ENCODE data around the gene CFAP206. TPM values are rescaled to one million over a fixed set of nuclear protein-coding genes. Genes with fewer than 3 reads are reported as not detected.

The CFAP206 gene
- total RNA-seq, 1 experiment from 2014 or later, result 0.54 TPM

- Histone ChIP-seq H3K4me3 (replicated peaks in 1 of 2; ENCODE audit: low read depth in 1 of 2, low read length in 2 of 2) (no peak overlapping the region), H4K20me1 (ENCODE audit: insufficient read depth) (no peaks in the 10 kb centered on the region), H3K4me2 (ENCODE audit: low read length) (no peak overlapping the region), H3K36me3 (ENCODE audit: control insufficient read depth in 1 of 2, insufficient read depth in 2 of 2, low read length in 2 of 2) (no peaks in the 10 kb centered on the region), H3K4me1 (ENCODE audit: control insufficient read depth in 1 of 2, insufficient read depth in 2 of 2, low read length in 2 of 2) (no peaks in the 10 kb centered on the region), H3K79me2 (ENCODE audit: insufficient read depth, low read length) (no peaks in the 10 kb centered on the region), H3K27ac (ENCODE audit: low read depth, low read length) (no peak overlapping the region), H3K9me2 (ENCODE audit: insufficient read depth) (no peaks in the 10 kb centered on the region), H3K9me3 (ENCODE audit: control insufficient read depth in 1 of 2, insufficient read depth in 1 of 2, low read depth in 1 of 2, low read length in 2 of 2) (no peaks in the 10 kb centered on the region), H2AFZ (ENCODE audit: low read depth, low read length, poor library complexity, severe bottlenecking) (no peak overlapping the region), H3K27me3 (ENCODE audit: insufficient read depth, low read length) (no peaks in the 10 kb centered on the region), H3K9ac (ENCODE audit: low read length) (no peak overlapping the region)
- TF ChIP-seq SRF (IDR thresholded peaks at IDR 0.05; ENCODE audit: low read depth) (no peak), CEBPB (IDR thresholded peaks at IDR 0.05; ENCODE audit: low read depth) (no peak), FOSL1 (IDR thresholded peaks at IDR 0.05; ENCODE audit: low read depth) (no peak), RAD21 (IDR thresholded peaks at IDR 0.05; ENCODE audit: low read depth) (no peak), YY1 (IDR thresholded peaks at IDR 0.05; ENCODE audit: extremely low read depth, insufficient replicate concordance, low read depth, low read length) (no peak), ELF1 (IDR thresholded peaks at IDR 0.05; ENCODE audit: borderline replicate concordance, low read depth) (no peak)
- DNase-seq (ENCODE audit: low read depth, low spot score) (no peak), ATAC-seq (no peak)
- ChIA-PET POLR2A (no interaction called here), RAD21 (ENCODE audit: low non-redundant PET in 1 of 2, low total read pairs in 2 of 2, uncharacterized antibody in 2 of 2, unreplicated experiment in 2 of 2) (no interaction called here), CTCF (interaction anchor here (2.3 kb wide), 1 partner anchor 9 kb away, joined by 6 read pairs; no protein-coding TSS in a partner anchor)
- no TSS peak for BruUV-seq (replicated peaks)
- intact Hi-C loops (cut with micrococcal nuclease), result no loop called here
These were observed 23.7 kb upstream of the CFAP206 start for GRCh38 chr6:87384038-87384437.

GRCh38 chr6:87384449-87384848 lies 23.3 kb upstream of the CFAP206 start:
- no peak for DNase-seq (ENCODE audit: low read depth, low spot score)
- no peak for ATAC-seq
- no peak overlapping the region for H3K4me2 ChIP-seq (ENCODE audit: low read length)
- H3K27ac ChIP-seq (ENCODE audit: low read depth, low read length), result no peak overlapping the region
- no peak overlapping the region for H3K9ac ChIP-seq (ENCODE audit: low read length)
- ChIA-PET CTCF (interaction anchor here (2.3 kb wide), 1 partner anchor 9 kb away, joined by 6 read pairs; no protein-coding TSS in a partner anchor), POLR2A (no interaction called here), RAD21 (ENCODE audit: low non-redundant PET in 1 of 2, low total read pairs in 2 of 2, uncharacterized antibody in 2 of 2, unreplicated experiment in 2 of 2) (no interaction called here)
- no peaks in the 10 kb centered on the region for H3K36me3 ChIP-seq (ENCODE audit: control insufficient read depth in 1 of 2, insufficient read depth in 2 of 2, low read length in 2 of 2)
- intact Hi-C loops (cut with micrococcal nuclease), result no loop called here
- H2AFZ ChIP-seq (ENCODE audit: low read depth, low read length, poor library complexity, severe bottlenecking), result no peak overlapping the region
- no peaks in the 10 kb centered on the region for H3K27me3 ChIP-seq (ENCODE audit: insufficient read depth, low read length)
- H3K9me3 ChIP-seq (ENCODE audit: control insufficient read depth in 1 of 2, insufficient read depth in 1 of 2, low read depth in 1 of 2, low read length in 2 of 2), result no peaks in the 10 kb centered on the region
- no peaks in the 10 kb centered on the region for H3K79me2 ChIP-seq (ENCODE audit: insufficient read depth, low read length)
- no peaks in the 10 kb centered on the region for H3K4me1 ChIP-seq (ENCODE audit: control insufficient read depth in 1 of 2, insufficient read depth in 2 of 2, low read length in 2 of 2)
- BruUV-seq (replicated peaks), result no TSS peak
- H3K9me2 ChIP-seq (ENCODE audit: insufficient read depth), result no peaks in the 10 kb centered on the region
- H4K20me1 ChIP-seq (ENCODE audit: insufficient read depth), result no peaks in the 10 kb centered on the region
- no peak for TF ChIP-seq RAD21 (IDR thresholded peaks at IDR 0.05; ENCODE audit: low read depth)
- no peak for TF ChIP-seq SRF (IDR thresholded peaks at IDR 0.05; ENCODE audit: low read depth)
- no peak for TF ChIP-seq CTCF (IDR thresholded peaks at IDR 0.05 in 2 of 3, conservative IDR thresholded peaks at IDR 0.05 in 1 of 3; ENCODE audit: borderline replicate concordance in 1 of 3, insufficient read depth in 1 of 3, low read depth in 2 of 3, low read length in 2 of 3)
- no peak for TF ChIP-seq SIN3A (IDR thresholded peaks at IDR 0.05; ENCODE audit: low read depth)
- TF ChIP-seq CBX3 (IDR thresholded peaks at IDR 0.05; ENCODE audit: low read depth), result no peak
- no peak overlapping the region for H3K4me3 ChIP-seq (replicated peaks in 1 of 2; ENCODE audit: low read depth in 1 of 2, low read length in 2 of 2)

Data from HCT116 (cell line).